ENCODE results near the gene JPH3. TPM values are rescaled to one million over a fixed set of nuclear protein-coding genes. Genes with fewer than 3 reads are reported as not detected.
"Not testable (repeated sequence)": the region's sequence is repeated elsewhere in the genome, so short reads cannot be mapped to it uniquely, and the experiment has no call there.

Gene JPH3
- total and polyA plus RNA-seq, 2 experiments from 2014 or later: 8.0 to 39.3 TPM

DNA sequence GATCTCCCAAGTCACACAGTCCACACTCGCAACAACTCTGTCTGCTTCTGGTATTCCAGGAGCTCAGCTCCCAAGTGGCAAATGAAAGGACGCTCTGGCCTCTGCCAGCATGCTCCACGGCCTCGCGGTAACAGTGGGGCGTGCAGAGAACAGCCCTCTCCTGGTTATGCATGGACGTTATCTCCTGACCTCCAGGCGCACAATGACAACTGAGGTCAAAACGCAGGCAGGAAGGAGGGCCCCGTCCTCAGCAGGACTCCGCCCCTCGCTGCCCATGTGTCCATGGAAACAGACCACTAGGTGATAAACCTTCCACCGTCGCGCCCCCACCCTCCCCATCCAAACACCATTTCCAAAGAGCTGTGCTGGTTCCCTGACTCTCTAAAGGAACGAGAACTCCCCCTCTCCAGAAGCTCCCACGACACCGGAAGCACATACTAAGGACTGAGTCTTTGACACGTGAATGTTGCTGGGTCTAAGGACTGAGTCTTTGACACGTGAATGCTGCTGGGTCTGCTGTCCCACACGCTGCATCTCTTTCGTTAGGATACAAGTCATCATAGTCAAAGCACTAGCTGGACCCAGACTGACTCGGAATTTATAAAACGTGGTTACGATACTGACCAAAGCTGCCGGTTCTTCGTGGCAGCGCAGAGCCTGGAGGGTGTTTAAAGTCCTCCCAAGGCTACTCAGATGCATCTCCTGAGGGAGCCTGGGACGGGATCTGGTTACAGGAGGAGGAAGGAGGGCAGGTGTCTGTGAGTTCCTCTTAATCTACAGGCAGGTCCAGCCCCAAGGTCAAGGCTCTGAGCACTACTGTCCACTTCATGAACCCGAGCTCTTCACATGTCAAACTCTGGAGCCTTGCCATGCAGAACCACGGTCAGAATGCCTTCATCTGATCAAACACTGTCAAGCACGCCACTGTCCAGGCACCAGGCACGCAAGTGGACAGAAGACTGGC, 119.6 kb downstream of the JPH3 start:
- TF ChIP-seq, protein P1, sequence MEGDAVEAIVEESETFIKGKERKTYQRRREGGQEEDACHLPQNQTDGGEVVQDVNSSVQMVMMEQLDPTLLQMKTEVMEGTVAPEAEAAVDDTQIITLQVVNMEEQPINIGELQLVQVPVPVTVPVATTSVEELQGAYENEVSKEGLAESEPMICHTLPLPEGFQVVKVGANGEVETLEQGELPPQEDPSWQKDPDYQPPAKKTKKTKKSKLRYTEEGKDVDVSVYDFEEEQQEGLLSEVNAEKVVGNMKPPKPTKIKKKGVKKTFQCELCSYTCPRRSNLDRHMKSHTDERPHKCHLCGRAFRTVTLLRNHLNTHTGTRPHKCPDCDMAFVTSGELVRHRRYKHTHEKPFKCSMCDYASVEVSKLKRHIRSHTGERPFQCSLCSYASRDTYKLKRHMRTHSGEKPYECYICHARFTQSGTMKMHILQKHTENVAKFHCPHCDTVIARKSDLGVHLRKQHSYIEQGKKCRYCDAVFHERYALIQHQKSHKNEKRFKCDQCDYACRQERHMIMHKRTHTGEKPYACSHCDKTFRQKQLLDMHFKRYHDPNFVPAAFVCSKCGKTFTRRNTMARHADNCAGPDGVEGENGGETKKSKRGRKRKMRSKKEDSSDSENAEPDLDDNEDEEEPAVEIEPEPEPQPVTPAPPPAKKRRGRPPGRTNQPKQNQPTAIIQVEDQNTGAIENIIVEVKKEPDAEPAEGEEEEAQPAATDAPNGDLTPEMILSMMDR (IDR thresholded peaks at IDR 0.05; ENCODE audit: low read depth, low read length): no peak
- Histone ChIP-seq H3K9me3 (ENCODE audit: low read depth) (no peaks in the 10 kb centered on the region), H3K36me3 (no peaks in the 10 kb centered on the region), H3K27me3 (no peaks in the 10 kb centered on the region), H3K4me1 (ENCODE audit: low read depth) (peaks cover 33% of the 10 kb centered on the region), H3K27ac (peak overlapping the region; percentile 5), H3K4me3 (no peak overlapping the region)
- peak in 1 of 2 donors; percentile 60 for DNase-seq (ENCODE audit: low read depth in 1 of 2, low spot score in 1 of 2)

DNA sequence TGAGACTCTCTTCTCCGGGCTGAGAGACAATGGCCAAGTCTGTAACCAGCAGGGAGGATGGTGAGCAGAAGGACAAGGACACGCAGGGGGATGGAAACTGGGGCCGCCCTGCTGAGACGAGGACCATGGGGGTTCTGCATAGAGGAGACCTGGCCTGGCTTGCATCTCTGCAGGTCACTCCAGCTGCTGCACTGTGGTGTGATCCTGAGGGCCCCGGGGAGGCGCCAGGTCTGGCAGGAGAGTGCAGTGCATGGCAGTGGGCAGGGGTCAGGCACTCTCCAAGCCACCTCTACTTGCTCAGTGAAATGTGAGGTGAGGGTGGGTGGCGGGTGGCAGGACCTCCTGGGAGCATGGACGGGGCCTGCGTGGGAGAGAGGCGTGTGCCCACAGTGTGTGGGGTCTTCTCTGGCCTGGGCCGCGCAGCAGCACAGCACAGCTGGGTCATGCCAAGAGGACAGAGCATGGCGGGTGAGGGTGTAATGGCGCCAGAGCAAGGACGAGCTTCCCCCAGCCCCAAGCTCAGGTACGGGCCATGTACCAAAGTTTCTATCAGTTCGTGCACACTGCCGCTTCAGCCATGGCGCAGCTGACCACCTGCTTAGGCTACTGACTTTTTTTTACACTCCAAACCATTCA, 120.4 kb downstream of the JPH3 start:
- no peaks in the 10 kb centered on the region for H3K27me3 ChIP-seq
- no peaks in the 10 kb centered on the region for H3K36me3 ChIP-seq
- no peak overlapping the region for H3K4me3 ChIP-seq
- DNase-seq (ENCODE audit: low read depth in 1 of 2, low spot score in 1 of 2): no peak
- peaks cover 33% of the 10 kb centered on the region for H3K4me1 ChIP-seq (ENCODE audit: low read depth)
- H3K27ac ChIP-seq: no peak overlapping the region
- TF ChIP-seq, protein P1 (IDR thresholded peaks at IDR 0.05; ENCODE audit: low read depth, low read length): no peak
- H3K9me3 ChIP-seq (ENCODE audit: low read depth): no peaks in the 10 kb centered on the region

DNA sequence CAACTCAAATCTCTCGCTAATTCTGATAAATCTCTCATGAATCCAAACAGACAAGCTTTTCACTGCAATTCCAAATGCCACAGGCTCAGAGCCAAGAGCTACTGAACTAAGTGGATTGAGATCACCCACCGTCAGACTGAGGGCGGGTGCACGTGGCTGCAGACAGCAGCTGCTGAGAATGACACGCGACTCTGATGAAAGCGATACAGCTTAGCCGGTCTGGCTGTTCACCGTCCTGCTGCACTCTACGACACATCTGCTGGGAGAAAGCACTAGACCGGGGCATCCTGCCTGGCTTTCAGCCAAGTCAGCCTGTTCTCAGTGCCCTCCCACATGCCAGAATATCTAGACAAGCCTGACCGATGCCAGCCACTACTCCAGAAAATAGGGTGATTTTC, 120.9 kb downstream of the JPH3 start:
- TF ChIP-seq, protein P1 (IDR thresholded peaks at IDR 0.05; ENCODE audit: low read depth, low read length): no peak
- H3K9me3 ChIP-seq (ENCODE audit: low read depth): no peaks in the 10 kb centered on the region
- H3K36me3 ChIP-seq: no peaks in the 10 kb centered on the region
- H3K4me3 ChIP-seq: no peak overlapping the region
- H3K27ac ChIP-seq: no peak overlapping the region
- H3K4me1 ChIP-seq (ENCODE audit: low read depth): peaks cover 33% of the 10 kb centered on the region
- no peaks in the 10 kb centered on the region for H3K27me3 ChIP-seq
- peak; percentile 71 to 72 for DNase-seq (ENCODE audit: low read depth in 1 of 2, low spot score in 1 of 2)

DNA sequence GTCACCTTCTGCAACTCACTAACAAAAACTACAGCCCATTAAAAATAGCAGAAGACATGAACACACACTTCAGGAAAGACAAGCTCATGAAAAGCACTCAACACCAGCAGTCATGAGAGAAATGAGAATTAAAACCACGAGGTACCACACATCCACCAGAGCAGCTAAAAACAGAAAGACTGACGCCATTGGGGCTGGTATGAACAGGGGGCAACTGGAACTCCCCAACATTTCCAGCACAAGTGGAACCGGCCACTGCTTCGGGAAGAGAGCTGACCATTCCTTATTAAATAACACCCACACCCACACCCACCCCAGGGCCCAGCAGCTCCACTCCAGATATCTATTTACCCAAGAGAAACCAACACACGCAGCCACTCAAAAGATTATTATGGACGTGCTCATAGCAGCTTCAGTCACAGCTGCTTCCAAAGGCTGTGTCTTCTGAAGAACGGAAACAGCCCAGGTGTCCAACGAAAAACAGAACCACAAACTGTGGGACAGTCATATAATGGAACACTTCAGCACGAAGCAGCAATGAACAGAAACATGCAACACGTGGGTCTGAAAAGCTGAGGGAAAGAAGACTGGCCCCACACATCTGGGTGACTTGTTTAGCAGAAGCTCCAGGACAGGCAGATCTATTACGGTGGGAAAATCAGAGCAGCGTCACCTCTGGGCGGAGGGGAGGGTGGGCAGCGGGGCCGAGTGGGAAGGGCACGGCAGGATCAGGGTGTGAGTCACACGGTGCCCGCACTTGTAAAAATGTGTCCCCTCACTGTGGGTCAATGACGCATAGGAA, 122.4 kb downstream of the JPH3 start:
- no peak overlapping the region for H3K4me3 ChIP-seq
- TF ChIP-seq, protein P1 (IDR thresholded peaks at IDR 0.05; ENCODE audit: low read depth, low read length): no peak
- H3K27ac ChIP-seq: no peak overlapping the region
- H3K36me3 ChIP-seq: no peaks in the 10 kb centered on the region
- no peaks in the 10 kb centered on the region for H3K9me3 ChIP-seq (ENCODE audit: low read depth)
- no peak for DNase-seq (ENCODE audit: low read depth in 1 of 2, low spot score in 1 of 2)
- H3K27me3 ChIP-seq: no peaks in the 10 kb centered on the region
- H3K4me1 ChIP-seq (ENCODE audit: low read depth): peaks cover 38% of the 10 kb centered on the region

DNA sequence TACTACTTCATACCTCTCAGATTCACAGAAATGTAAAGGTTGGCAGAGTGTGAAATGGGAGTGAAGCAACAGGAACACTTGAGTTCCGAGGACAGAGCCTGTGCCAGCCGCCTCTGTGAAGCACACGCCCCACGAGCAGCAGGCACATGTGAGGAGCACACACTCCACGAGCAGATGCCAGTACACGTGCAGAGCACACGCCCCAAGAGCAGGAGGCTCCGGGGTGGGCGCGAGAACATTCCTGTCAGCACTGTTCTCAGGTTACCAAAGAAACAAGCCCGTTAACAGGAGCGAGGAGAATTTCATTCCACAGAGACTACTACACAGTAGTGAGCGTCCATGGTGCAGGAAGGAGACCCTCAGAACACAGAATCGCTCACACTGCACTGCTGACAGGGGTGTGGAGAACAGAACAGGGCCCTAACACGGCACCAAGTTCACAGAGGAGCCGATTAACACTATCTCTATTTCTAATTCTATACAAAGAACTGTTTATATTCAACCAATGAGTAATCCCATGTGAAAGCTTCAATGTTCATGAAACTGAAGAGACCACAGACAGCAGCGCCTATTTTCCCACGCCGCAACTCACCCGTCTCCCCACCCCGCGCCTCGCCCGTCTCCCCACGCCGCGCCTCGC, 123.4 kb downstream of the JPH3 start:
- peak; percentile 21 to 92 for DNase-seq (ENCODE audit: low read depth in 1 of 2, low spot score in 1 of 2)
- Histone ChIP-seq H3K27ac (peak overlapping the region; percentile 79), H3K9me3 (ENCODE audit: low read depth) (no peaks in the 10 kb centered on the region), H3K4me3 (no peak overlapping the region), H3K4me1 (ENCODE audit: low read depth) (peaks cover 39% of the 10 kb centered on the region), H3K36me3 (no peaks in the 10 kb centered on the region), H3K27me3 (no peaks in the 10 kb centered on the region)
- TF ChIP-seq, protein P1 (IDR thresholded peaks at IDR 0.05; ENCODE audit: low read depth, low read length): no peak

DNA sequence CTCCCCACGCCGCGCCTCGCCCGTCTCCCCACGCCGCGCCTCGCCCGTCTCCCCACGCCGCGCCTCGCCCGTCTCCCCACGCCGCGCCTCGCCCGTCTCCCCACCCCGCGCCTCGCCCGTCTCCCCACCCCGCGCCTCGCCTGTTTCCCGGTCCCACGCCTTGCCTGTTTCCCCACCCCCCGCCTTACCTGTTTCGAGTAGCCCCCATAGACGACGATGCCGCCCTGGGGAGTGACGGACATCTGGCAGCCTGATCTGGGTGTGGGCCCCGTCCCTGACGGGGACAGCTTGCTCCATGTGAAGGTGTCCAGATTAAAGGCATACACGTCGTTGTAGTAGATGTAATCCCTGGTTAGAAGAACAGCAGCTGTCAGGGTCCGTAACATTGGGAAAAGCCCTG, 124.3 kb downstream of the JPH3 start:
- H3K9me3 ChIP-seq (ENCODE audit: low read depth); H3K27ac ChIP-seq; H3K36me3 ChIP-seq; H3K27me3 ChIP-seq; H3K4me3 ChIP-seq; DNase-seq (ENCODE audit: low read depth in 1 of 2, low spot score in 1 of 2): not testable (repeated sequence)
- H3K4me1 ChIP-seq (ENCODE audit: low read depth): peaks cover 31% of the 10 kb centered on the region
